Measurements from ENCODE around the gene IQCK.

IQCK gene

DNA sequence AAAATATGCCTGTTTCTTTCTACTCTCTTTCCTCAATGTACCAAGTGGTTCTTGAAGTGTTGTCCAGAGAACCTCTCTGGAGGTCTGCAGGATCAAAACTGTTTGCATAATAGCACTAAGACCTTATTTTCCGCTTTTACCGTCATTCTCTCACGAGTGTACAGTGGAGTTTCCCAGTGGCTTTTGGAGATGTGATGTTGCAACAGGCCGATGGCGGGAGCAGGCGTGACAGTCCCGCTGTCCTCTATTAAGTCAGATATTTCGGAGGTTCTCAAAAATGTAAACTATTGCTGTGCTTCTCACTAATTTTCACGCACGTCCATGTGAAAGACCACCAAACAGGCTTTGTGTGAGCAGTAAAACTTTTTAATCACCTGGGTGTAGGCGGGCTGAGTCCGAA is 174.8 kb downstream of the IQCK start:
- no peak for DNase-seq

DNA sequence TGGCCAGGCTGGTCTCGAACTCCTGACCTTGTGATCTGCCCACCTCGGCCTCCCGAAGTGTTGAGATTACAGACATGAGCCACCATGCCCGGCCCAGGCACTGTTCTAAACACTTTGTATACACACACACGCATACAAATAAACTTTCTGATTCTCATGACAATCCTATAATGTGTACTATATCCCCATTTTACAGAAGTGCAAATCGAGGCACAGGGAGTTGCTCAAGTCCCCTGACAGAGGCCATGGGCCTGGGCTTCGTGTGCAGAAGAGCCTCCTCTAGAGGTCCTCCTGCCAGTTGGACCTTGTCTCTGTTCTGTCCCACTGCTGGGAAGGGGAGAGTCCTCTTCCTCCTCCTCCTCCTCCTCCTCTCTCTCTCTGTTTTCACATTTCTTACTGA is 176.5 kb downstream of the IQCK start:
- no peak for DNase-seq

DNA sequence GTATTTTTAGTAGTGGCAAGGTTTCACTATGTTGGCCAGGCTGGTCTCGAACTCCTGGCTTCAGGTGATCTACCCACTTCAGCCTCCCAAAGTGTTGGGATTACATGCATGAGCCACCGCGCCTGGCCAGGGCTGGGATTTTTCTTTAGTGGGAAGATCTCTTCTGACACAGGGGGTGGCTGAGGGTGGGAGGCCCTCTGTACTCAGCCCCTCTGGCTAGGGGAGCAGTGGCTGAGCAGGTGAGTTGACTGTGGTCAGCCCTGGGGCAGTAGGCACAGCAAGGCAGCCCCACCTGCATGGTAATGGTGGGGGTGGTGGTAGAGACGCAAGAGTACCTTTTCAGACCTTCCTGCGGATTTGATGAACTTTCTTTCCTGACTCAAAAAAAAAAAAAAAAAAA is 178.9 kb downstream of the IQCK start:
- no peak for DNase-seq

DNA sequence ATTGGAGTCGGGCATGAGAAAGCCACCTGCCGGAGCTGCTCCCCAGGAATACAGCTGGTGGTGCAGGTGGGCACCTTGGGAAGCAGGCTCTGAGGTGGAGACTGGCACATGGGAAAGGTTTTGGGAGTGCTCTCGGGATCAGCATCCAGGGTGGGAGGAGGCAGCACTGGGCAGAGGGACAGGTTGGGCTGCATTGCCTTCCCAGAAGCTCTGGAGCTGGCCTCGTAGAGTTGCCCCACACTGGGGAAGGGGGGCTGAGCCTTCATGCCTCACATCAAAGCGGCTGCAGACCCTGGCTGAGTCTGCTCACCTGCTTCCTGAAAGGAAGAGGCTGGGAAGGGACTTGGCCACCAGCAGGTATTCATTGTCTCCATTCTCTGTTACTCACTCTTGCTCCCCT is 180.1 kb downstream of the IQCK start:
- no peak for DNase-seq

DNA sequence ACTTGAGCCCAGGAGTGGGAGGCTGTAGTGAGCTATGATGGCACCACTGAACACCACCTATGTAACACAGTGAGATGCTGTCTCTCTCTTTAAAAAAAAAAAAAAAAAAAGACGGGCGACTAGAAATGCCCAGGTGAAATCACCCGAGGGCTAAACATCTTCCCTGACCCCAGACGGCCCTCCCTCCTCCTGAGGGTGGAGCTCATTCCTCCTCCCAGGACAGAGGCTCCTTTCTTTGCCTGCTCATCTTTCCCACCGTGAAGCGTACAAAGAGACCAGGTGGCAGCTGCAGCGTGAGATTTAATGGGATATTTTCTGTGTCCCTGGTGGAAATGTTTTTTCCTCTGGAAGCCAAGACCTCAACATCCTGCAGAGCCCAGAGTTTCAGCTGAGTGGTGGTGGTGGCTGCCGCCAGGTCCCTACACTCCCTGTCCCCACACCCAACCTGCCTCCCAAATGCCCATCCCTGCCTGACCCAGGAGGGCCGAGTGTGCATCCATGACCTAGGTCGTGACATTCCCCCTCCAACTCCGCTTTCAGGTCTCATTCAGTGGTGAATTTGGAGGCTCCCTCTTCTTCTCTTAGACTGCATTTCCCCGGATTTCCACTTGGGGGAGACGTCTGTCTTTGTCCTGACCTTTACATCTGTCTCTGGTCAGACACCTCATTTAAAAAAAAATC is 181.0 kb downstream of the IQCK start:
- DNase-seq = peak; percentile 44

DNA sequence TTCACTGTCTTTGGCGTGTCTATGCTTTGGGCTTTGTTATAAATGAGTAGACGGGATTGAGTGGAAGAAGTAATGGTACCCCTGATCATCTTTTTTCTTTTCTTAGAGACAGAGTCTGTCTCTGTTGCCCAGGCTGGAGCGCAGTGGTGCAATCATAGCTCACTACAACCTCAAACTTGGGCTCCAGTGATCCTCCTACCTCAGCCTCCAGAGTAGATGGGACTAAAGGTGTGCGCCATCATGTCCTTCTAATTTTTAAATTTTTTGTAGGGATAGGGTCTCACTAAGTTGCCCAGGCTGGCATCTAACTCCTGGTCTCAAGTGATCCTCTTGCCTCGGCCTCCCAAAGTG is 181.5 kb downstream of the IQCK start:
- DNase-seq = no peak

DNA sequence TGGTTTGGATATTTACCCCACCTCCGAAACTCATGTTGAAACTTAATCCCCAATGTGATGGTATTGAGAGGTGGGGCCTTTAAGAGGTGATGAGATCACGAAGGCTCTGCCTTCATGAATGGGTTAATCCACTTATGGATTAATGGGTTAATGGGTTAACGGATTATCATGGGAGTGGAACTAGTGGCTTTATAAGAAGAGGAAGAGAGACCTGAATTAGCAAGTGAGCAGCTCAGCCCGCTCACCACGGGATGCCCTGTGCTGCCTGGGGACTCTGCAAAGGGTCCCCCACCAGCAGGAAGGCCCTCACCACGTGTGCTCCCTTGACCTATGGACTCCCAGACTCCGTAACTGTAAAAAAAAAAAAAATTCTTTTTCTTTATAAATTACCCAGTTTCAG is 183.1 kb downstream of the IQCK start:
- no peak for DNase-seq

DNA sequence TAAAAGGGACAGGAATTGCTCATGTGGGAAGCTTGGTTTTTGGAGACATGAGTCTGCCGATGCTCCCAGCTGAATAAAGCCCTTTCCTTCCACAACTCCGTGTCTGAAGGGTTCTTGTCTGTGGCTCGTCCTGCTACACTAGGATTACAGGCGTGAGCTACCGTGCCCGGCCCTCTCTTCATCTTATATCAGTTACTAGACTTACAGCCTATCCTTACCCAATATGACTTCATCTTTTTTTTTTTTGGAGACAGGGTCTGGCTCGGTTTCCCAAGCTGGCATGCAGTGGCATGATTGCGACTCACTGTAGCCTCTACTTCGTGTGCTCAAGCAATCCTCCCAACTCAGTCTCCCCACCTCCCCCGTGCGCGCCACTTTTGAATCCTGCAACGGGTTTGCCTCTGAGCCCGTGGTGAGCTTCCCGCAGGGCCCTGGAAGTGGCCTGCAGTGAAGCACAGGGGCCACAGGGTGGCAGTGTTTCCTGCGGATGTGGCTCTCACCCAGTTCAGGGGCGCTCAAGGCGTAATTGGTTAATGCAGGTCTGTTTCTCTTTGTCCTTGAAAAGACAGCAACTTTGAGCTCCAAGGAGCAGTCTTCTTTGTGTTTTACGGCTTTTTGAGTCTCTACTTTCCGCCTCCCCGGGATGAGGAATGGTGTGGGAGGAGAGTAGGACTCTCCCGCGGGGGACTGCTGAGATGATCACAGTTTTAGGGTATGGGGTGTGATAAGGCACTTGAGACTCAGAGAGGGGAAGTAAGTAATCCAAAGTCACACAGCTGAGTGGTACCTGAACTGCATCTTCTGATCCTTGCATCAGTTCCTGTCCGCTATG is 189.3 kb downstream of the IQCK start:
- DNase-seq = peak; percentile 52
